Measurements from ENCODE around the gene WASHC4.

Gene WASHC4, protein sequence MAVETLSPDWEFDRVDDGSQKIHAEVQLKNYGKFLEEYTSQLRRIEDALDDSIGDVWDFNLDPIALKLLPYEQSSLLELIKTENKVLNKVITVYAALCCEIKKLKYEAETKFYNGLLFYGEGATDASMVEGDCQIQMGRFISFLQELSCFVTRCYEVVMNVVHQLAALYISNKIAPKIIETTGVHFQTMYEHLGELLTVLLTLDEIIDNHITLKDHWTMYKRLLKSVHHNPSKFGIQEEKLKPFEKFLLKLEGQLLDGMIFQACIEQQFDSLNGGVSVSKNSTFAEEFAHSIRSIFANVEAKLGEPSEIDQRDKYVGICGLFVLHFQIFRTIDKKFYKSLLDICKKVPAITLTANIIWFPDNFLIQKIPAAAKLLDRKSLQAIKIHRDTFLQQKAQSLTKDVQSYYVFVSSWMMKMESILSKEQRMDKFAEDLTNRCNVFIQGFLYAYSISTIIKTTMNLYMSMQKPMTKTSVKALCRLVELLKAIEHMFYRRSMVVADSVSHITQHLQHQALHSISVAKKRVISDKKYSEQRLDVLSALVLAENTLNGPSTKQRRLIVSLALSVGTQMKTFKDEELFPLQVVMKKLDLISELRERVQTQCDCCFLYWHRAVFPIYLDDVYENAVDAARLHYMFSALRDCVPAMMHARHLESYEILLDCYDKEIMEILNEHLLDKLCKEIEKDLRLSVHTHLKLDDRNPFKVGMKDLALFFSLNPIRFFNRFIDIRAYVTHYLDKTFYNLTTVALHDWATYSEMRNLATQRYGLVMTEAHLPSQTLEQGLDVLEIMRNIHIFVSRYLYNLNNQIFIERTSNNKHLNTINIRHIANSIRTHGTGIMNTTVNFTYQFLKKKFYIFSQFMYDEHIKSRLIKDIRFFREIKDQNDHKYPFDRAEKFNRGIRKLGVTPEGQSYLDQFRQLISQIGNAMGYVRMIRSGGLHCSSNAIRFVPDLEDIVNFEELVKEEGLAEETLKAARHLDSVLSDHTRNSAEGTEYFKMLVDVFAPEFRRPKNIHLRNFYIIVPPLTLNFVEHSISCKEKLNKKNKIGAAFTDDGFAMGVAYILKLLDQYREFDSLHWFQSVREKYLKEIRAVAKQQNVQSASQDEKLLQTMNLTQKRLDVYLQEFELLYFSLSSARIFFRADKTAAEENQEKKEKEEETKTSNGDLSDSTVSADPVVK

DNA sequence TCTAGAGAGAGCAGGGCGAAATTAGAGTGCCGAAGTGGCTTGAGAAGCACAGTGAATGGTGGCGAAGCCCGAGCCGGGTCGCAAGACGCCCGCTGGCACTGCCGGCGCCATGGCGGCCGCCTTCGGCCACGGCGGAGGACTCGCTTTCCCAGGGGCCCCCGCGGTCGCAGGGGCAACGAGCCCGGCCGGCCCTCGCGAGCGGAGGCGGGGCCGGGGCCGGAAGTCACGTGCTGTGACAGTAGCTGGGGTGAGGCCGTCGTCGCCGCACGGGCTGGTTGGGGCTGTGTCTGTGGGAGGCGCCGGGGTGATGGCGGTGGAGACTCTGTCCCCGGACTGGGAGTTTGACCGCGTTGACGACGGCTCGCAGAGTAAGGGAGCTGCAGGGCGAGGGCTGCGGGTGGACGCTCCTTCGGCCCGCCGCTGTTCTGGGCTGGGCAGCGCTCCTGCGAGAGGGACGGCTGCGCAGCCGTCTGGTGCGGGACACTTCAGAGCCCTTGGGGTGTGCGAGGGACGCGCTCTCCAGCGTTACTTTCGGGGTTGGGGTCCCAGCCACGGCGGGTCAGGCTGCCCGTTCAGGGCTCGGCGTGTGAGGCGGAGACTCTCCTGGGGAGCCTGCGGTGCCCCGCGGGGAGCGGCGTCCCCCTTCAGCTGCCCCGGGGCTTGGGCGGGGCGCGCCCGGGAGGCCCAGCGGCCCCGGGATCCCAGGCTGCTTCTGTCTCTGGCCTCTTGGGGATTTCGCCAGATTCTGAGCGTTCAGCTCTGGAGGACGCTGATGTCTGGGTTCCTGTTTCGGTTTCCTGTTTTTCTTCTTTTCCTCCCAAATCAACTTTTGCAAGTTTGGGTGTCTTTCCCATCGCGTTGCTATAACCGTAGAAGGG lies at the start of gene WASHC4:
WASHC4 (plus strand) TSS at position 238 of the 878 bp plus-strand sequence; CDS start at position 308, 70 bp downstream.
- peak; percentile 91 for DNase-seq

DNA sequence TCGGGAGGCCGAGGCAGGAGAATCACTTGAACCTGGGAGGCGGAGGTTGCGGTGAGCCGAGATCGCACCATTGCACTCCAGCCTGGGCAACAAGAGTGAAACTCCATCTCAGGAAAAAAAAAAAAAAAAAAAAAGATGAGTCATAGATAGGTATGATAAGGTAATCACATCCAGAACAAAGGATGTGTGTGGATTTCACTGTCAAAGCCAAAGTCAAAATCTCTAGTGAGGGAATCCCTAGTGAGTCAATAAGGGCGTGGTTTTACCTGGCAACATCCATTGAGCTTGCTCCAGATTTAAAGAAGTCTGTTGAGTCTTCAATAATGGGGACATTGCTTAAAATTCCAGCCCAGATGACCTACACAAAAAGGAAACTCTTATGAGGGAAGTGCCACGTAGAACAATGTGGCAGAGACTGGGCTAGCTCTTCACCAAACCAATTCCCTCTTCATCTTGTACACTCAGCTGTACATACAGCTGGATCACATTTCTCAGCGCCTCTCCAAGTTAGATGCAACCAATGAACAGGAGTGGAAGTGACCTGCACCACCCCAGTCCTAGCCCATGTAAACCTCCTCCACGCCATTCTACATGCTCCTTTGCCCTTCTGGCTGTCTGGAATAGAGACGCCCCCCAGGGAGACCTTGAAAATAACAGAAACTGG lies 46.7 kb upstream of the WASHC4 start:
- DNase-seq = no peak

DNA sequence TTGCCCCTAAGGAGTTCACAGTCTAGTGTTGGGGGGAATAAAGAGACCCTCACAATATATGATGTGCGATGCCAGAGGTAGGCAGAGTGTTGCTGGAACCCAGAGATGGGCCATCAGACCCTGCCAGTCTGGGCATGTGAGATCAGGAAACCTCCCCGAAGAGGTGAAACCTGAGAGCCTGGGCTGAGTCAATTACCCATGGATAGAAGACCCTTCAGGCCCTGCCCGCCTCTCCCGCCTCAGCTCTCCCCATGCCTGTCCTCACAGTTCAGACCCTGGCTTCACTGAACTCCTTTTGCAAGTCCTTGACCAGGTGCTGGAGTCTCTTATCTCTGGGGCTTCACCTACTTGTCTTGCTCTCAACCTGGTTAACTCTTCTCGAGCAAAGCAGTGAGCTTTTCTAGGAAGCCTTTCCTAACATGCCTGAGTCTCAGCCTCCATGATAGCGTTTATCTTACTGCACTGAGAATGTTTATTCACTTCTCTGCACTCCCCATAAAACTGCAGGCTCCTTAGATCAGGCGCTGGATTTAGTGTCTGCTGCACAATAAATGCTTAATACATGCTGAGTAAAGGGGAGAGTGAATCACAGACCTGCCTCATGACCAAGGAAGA lies 42.9 kb upstream of the WASHC4 start:
- no peak for DNase-seq

GRCh38 chr12:105067511-105068031 lies 40.0 kb upstream of the WASHC4 start:
- DNase-seq = no peak

DNA sequence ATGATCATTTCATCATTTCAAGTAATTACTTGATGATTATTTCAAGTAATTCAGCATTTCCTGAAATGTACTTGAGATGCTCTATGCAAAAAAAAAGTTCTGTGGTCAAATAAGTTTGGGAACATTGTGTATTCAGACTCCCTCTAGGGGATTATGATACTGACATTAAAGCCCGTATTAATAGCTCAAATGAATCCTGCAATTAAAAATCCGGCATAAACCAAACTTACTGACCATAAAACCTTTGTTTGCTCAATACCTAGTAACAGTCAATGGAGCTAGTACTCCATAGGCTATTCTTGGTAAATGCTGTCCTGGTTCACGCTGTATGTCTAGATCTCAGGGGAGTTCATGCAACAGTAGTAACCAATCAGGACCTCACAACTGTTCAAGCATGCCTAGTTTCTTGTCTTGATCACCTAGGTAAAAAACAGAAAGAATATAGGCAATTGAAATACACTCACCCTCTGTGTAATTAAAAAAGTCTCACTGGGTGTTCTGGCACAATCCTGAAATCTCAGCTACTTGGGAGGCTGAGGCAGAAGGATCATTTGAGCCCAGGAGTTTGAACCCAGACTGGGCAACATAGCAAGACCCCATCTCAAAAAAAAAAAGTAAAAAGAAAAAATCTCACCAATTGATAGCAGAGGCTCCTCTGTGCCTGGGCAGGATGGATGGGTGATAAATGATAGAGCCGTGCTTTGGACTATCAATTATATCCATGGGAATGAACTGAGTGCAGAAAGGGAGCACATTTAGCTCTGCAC lies 37.4 kb upstream of the WASHC4 start:
- DNase-seq = no peak

- DNase-seq = no peak
Observed at GRCh38 chr12:105071981-105072380, 35.5 kb upstream of the WASHC4 start.

GRCh38 chr12:105072888-105073488 lies 34.5 kb upstream of the WASHC4 start:
- no peak for DNase-seq

GRCh38 chr12:105076098-105076497 lies 31.4 kb upstream of the WASHC4 start:
- DNase-seq = no peak

DNA sequence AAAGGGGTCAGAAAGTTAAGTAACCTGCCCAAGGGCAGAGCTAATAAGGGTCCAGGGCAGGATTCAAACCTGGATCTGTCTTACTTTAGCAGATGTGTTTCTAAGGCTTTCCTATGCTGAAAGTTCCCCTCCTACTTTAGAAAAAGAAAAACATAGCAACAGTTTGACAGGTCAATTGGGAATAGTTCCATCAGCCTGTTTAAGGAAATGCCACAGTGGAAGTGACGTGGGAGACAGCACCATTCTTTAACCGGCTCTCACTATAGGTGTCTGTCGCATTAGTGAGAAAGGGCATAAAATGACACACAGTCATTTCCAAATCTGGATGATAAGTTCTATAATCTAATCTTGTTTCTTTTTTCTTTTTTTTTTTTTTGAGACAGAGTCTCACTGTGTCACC lies 30.6 kb upstream of the WASHC4 start:
- no peak for DNase-seq

DNA sequence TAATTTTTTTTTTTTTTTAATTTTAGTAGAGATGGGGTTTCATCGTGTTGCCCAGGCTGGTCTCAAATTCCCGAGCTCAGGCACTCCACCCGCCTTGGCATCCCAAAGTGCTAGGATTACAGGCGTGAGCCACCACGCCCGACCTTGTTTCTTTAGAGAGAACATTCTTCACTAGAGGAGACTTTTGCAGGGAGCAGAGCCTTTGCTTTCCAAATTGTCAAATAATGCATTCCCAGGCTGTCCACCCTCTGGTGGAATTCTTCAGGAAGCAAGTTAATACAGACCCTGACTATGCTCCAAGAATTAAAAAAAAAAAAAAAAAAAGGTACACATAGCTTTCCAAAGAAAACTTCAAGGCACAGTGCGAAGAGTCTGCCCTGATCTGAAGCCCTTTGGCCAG lies 30.1 kb upstream of the WASHC4 start:
- DNase-seq = no peak

GRCh38 chr12:105078712-105079570 lies 28.6 kb upstream of the WASHC4 start:
- DNase-seq = no peak

GRCh38 chr12:105083031-105083430 lies 24.5 kb upstream of the WASHC4 start:
- no peak for DNase-seq

GRCh38 chr12:105083551-105084105 lies 23.9 kb upstream of the WASHC4 start:
- DNase-seq = no peak

DNA sequence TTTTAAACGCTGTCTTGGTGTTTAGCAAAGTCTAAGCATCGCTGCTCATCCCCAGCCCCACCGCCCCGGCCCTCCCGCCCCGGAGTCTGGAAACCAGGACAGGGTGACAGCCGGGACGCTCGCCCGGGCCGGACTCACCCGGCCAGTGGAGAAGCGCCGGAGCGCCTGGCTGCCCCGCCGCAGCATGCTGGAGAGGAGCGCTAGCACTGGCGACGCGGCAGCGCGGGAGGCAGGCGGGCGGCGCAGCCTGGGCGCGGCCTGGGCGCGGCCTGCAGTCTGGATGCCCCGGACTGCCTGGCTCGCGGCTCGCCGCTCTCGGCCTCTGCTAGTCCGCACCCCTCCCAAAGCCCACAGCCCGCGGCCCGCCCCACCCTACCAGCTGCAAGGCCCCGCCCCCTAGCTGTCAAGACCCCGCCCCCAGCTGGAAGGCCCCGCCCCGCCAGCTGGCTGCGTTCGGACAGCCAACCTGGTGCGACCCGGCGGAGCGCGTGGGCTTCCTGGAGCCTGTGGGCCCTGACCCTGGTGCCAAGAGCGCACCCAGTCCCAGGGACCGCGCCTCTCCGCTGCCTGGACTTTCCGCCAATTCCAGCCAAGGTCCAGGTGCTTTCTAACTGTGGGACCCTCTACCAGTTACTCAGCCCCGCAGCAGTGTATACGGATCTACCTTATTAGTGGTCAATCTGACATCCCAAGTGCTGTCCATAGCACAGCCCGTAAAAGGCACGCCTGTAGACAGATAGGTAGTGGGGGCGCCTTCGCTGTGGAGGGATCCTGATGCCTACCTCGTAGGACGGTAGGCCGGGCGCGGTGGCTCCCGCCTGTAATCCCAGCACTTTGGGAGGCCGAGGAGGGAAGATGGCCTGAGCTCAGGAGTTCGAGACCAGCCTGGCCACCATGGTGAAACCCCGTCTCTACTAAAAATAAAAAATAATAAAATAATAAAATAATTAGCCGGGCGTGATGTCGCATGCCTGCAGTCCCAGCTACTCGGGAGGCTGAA lies 23.0 kb upstream of the WASHC4 start, which contains the start of gene ALDH1L2:
ALDH1L2 (minus strand) TSS at position 208 of the 1,000 bp plus-strand sequence; CDS start at position 186, 22 bp downstream.
- peak; percentile 69 for DNase-seq

- DNase-seq = no peak
Observed at GRCh38 chr12:105085501-105085900, 22.0 kb upstream of the WASHC4 start.

GRCh38 chr12:105089817-105090216 lies 17.7 kb upstream of the WASHC4 start:
- DNase-seq = no peak

- no peak for DNase-seq
Observed at GRCh38 chr12:105090361-105090760, 17.2 kb upstream of the WASHC4 start.
